Measurements from ENCODE around the gene GPR183. TPM values are rescaled to one million over a fixed set of nuclear protein-coding genes. Genes with fewer than 3 reads are reported as not detected.

Gene GPR183
- total RNA-seq, 4 donors from 2014 or later = 3.0 to 14.6 (median 6.5) TPM

DNA sequence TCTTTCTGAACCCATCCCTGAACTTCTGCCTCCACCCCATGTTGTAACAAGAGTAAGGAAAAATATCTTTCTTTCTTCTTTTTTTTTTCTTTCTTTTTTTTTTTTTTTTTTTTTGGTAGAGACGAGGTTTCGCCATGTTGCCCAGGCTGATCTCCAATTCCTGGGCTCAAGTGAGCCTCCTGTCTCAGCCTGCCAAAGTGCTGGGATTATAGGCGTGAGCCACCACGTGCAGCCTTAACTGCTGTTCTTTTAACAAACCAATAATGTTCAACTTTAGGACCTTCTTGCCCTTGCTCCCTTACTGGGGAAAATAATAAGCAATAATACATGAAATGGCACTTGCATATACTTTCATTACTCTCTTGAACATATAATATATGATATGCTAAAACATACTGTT lies 19.6 kb downstream of the GPR183 start:
- no peaks in the 10 kb centered on the region for H3K27me3 ChIP-seq
- in situ Hi-C loops (cut with MboI; ENCODE audit: low pct_ligation_motif_present in 1 of 4, low pct_unique_long_range_greater_than_20kb in 1 of 4, low sequenced_read_pairs in 3 of 4) (no loop called here), intact Hi-C loops (cut with DNase I; ENCODE audit: low total_unique reads) (no loop called here)
- TF ChIP-seq EP300 (IDR thresholded peaks at IDR 0.05; ENCODE audit: low read depth) = no peak
- TF ChIP-seq, protein P1, sequence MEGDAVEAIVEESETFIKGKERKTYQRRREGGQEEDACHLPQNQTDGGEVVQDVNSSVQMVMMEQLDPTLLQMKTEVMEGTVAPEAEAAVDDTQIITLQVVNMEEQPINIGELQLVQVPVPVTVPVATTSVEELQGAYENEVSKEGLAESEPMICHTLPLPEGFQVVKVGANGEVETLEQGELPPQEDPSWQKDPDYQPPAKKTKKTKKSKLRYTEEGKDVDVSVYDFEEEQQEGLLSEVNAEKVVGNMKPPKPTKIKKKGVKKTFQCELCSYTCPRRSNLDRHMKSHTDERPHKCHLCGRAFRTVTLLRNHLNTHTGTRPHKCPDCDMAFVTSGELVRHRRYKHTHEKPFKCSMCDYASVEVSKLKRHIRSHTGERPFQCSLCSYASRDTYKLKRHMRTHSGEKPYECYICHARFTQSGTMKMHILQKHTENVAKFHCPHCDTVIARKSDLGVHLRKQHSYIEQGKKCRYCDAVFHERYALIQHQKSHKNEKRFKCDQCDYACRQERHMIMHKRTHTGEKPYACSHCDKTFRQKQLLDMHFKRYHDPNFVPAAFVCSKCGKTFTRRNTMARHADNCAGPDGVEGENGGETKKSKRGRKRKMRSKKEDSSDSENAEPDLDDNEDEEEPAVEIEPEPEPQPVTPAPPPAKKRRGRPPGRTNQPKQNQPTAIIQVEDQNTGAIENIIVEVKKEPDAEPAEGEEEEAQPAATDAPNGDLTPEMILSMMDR (IDR thresholded peaks at IDR 0.05) = no peak
- no peak for TF ChIP-seq POLR2AphosphoS5 (IDR thresholded peaks at IDR 0.05)
- no peak for TF ChIP-seq POLR2A (IDR thresholded peaks at IDR 0.05)
- no peak overlapping the region for H3K4me3 ChIP-seq
- H3K36me3 ChIP-seq = no peaks in the 10 kb centered on the region
- H3K27ac ChIP-seq = peak overlapping the region in 1 of 4 donors; percentile 12
- H3K4me1 ChIP-seq = peaks cover 0 to 57% (median 23%) of the 10 kb centered on the region in 4 donors
- 88% methylated on average over 4 of the region's 4 CpGs; no CpG with 5 or more reads in 1 of the 2 donors for WGBS, 2 donors (ENCODE audit: low coverage in 1 of 2)
- no peak for DNase-seq
- H3K9me3 ChIP-seq = no peaks in the 10 kb centered on the region

DNA sequence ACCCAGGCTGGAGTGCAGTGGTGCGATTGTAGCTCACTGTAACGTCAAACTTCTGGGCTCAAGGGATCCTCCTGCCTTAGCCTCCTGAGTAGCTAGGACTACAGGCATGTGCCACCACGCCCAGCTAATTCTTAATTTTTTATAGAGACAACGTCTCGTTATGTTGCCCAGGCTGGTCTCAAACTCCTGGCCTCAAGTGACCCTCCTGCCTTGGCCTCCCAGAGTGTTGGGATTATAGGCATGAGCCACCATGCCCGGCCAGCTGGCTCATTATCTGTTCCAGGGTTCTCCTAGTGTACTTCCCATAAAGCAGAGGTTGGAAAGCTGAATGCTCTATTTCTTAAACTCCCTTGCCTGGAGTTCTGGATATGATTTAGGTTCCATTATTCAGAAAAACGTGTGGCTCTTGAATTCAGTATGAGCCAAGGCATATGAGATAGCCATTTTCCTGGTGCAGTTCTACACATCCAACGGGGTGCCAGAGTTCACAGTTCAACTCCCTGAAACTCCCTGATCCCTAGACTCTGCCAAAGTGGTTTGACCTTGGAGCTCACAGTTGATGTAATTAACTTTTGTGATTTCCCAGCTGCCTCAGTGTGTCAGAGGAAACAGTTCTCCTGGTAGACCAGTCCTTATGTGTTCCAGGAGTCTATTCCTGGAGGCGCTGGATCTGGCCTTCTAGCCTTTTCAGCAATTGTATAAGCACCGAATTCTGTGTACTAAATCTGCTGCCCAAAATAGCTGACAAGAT lies 21.6 kb downstream of the GPR183 start:
- Histone ChIP-seq H3K27me3 (no peaks in the 10 kb centered on the region), H3K9me3 (no peaks in the 10 kb centered on the region), H3K4me3 (no peak overlapping the region), H3K4me1 (peaks cover 0 to 75% (median 34%) of the 10 kb centered on the region in 4 donors), H3K36me3 (no peaks in the 10 kb centered on the region), H3K27ac (peak overlapping the region in 2 of 4 donors; percentile 37)
- TF ChIP-seq EP300 (IDR thresholded peaks at IDR 0.05; ENCODE audit: low read depth) (no peak), POLR2A (IDR thresholded peaks at IDR 0.05) (no peak), POLR2AphosphoS5 (IDR thresholded peaks at IDR 0.05) (no peak)
- TF ChIP-seq, protein P1 (IDR thresholded peaks at IDR 0.05) = no peak
- in situ Hi-C loops (cut with MboI; ENCODE audit: low pct_ligation_motif_present in 1 of 4, low pct_unique_long_range_greater_than_20kb in 1 of 4, low sequenced_read_pairs in 3 of 4) (no loop called here), intact Hi-C loops (cut with DNase I; ENCODE audit: low total_unique reads) (no loop called here)
- 75 to 87% methylated on average over 3 to 10 of the region's 10 CpGs for WGBS, 2 donors (ENCODE audit: low coverage in 1 of 2)
- no peak for DNase-seq

DNA sequence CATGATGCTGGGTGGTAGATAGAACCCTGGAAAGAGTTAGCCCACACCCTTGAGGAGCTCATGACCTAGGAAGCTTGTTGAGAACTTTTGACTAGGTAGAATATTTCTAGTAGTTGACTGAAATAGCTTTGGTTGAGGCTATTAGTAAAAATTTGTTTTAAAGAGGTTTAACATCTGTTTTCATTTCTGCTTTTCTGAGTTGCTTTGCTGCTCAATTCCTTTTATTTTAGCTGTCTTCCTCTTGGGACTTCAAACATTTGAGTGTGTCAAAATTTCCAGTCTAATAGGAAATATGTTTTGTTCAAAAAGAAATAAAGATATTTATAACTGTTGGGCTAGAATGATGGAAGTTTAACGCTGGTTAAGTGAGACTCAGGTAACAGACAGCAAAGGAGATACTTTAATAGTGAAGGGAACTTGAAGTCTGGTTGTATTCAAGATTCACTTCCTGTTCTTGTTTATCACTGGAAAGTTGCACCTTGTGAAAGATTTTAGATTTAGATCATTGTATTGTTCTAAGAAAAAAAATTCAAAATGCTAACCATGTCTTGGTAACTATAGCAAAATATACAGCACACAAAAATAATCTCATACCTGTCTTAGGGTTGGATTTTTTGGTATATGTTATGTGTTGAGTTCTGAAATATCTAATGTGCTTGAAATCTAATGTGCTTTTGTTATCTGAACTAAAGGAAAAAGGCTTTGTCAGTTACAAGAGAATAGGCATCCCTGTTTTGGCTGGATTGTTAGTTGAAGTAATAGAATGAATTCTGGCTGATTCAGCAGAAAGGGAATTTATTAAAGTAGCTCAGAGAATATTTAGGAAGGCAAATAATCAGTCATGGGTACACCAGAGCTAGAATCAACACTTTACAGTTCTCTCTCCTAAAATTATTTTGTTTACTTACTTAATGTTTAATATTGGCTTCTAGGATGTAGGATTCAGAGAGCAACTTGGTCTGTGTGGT lies 24.7 kb downstream of the GPR183 start:
- peak in 1 of 3 donors; percentile 9 for TF ChIP-seq POLR2AphosphoS5 (IDR thresholded peaks at IDR 0.05)
- no peak for TF ChIP-seq EP300 (IDR thresholded peaks at IDR 0.05; ENCODE audit: low read depth)
- TF ChIP-seq POLR2A (IDR thresholded peaks at IDR 0.05) = no peak
- TF ChIP-seq, protein P1 (IDR thresholded peaks at IDR 0.05) = no peak
- Histone ChIP-seq H3K27ac (peak overlapping the region; percentile 48 to 63 (median 62)), H3K4me3 (no peak overlapping the region), H3K9me3 (no peaks in the 10 kb centered on the region), H3K27me3 (no peaks in the 10 kb centered on the region), H3K36me3 (no peaks in the 10 kb centered on the region), H3K4me1 (peaks cover 3 to 71% (median 43%) of the 10 kb centered on the region in 4 donors)
- no peak for DNase-seq
- WGBS, 2 donors (ENCODE audit: low coverage in 1 of 2) = 54 to 64% methylated on average over 1 of the region's 1 CpG
- in situ Hi-C loops (cut with MboI; ENCODE audit: low pct_ligation_motif_present in 1 of 4, low pct_unique_long_range_greater_than_20kb in 1 of 4, low sequenced_read_pairs in 3 of 4) (no loop called here), intact Hi-C loops (cut with DNase I; ENCODE audit: low total_unique reads) (no loop called here)

DNA sequence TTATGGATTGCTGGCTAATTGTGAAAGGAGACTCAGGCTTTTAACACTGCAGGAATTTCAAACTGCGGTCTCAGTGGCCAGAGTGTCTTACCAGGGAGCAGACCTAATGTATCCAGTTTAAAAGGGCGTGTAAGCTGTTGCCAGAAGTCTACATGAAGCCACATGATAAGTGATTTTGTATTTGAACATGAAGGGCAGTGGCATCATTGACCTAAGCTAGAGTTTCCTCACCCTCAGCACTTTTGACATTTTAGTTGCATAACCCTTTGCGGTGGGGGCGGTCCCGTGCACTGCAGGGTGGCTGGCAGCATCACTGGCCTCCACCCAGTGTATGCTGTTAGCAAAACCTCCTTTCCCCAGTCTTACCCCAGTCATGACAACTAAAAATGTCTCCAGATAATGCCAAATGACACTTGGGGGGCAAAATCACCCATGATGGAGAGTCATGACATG lies 25.4 kb downstream of the GPR183 start:
- in situ Hi-C loops (cut with MboI; ENCODE audit: low pct_ligation_motif_present in 1 of 4, low pct_unique_long_range_greater_than_20kb in 1 of 4, low sequenced_read_pairs in 3 of 4) = no loop called here
- H3K4me1 ChIP-seq = peaks cover 3 to 71% (median 43%) of the 10 kb centered on the region in 4 donors
- peak; percentile 62 for DNase-seq

More for the DNA sequence above, 25.4 kb downstream of the GPR183 start:
- H3K4me3 ChIP-seq = no peak overlapping the region
- no peaks in the 10 kb centered on the region for H3K36me3 ChIP-seq
- TF ChIP-seq POLR2A (IDR thresholded peaks at IDR 0.05) (no peak), POLR2AphosphoS5 (IDR thresholded peaks at IDR 0.05) (peak in 2 of 3 donors; percentile 17 to 46), EP300 (IDR thresholded peaks at IDR 0.05; ENCODE audit: low read depth) (no peak)
- TF ChIP-seq, protein P1 (IDR thresholded peaks at IDR 0.05) = no peak
- H3K27ac ChIP-seq = peak overlapping the region; percentile 48 to 63 (median 62)
- 73 to 77% methylated on average over 4 to 5 of the region's 5 CpGs for WGBS, 2 donors (ENCODE audit: low coverage in 1 of 2)
- no peaks in the 10 kb centered on the region for H3K27me3 ChIP-seq
- intact Hi-C loops (cut with DNase I; ENCODE audit: low total_unique reads) = no loop called here
- no peaks in the 10 kb centered on the region for H3K9me3 ChIP-seq

All from transverse colon (tissue), 4 donors.